ENCODE measurements around the gene ZMYND8.
"Not testable (repeated sequence)": the region's sequence is repeated elsewhere in the genome, so short reads cannot be mapped to it uniquely, and the experiment has no call there.

The ZMYND8 gene

GRCh38 chr20:47284373-47284772 is 72.1 kb downstream of the ZMYND8 start:
- Histone ChIP-seq H3K36me3 (ENCODE audit: insufficient read depth, insufficient read length, low read length) (peaks cover 95% of the 10 kb centered on the region), H3K27me3 (ENCODE audit: insufficient read depth, insufficient read length) (no peaks in the 10 kb centered on the region), H3K9me3 (ENCODE audit: insufficient read depth, low read length) (no peaks in the 10 kb centered on the region), H3K4me1 (ENCODE audit: insufficient read depth, insufficient read length) (no peaks in the 10 kb centered on the region), H3K9ac (ENCODE audit: insufficient read length, low read depth) (no peak overlapping the region), H3K4me3 (ENCODE audit: insufficient read length, low read depth) (no peak overlapping the region)
- DNase-seq (ENCODE audit: low read depth, low spot score), result no peak
- TF ChIP-seq SUZ12 (IDR thresholded peaks at IDR 0.05; ENCODE audit: extremely low read depth, insufficient read depth, insufficient read length), result no peak
- TF ChIP-seq ZNF274 (IDR thresholded peaks at IDR 0.05; ENCODE audit: low read depth, low read length), result no peak
- no peak for TF ChIP-seq YY1 (IDR thresholded peaks at IDR 0.05; ENCODE audit: insufficient read depth, insufficient read length)

- no peaks in the 10 kb centered on the region for H3K27me3 ChIP-seq (ENCODE audit: insufficient read depth, insufficient read length)
- H3K9ac ChIP-seq (ENCODE audit: insufficient read length, low read depth), result no peak overlapping the region
- H3K4me3 ChIP-seq (ENCODE audit: insufficient read length, low read depth), result no peak overlapping the region
- TF ChIP-seq SUZ12 (IDR thresholded peaks at IDR 0.05; ENCODE audit: extremely low read depth, insufficient read depth, insufficient read length) (no peak), YY1 (IDR thresholded peaks at IDR 0.05; ENCODE audit: insufficient read depth, insufficient read length) (no peak), ZNF274 (IDR thresholded peaks at IDR 0.05; ENCODE audit: low read depth, low read length) (no peak)
- peaks cover 94% of the 10 kb centered on the region for H3K36me3 ChIP-seq (ENCODE audit: insufficient read depth, insufficient read length, low read length)
- H3K4me1 ChIP-seq (ENCODE audit: insufficient read depth, insufficient read length), result peaks cover 4% of the 10 kb centered on the region
- no peaks in the 10 kb centered on the region for H3K9me3 ChIP-seq (ENCODE audit: insufficient read depth, low read length)
- no peak for DNase-seq (ENCODE audit: low read depth, low spot score)
Measured at GRCh38 chr20:47283411-47283810, 73.1 kb downstream of the ZMYND8 start.

- TF ChIP-seq ZNF274 (IDR thresholded peaks at IDR 0.05; ENCODE audit: low read depth, low read length) (no peak), YY1 (IDR thresholded peaks at IDR 0.05; ENCODE audit: insufficient read depth, insufficient read length) (no peak), SUZ12 (IDR thresholded peaks at IDR 0.05; ENCODE audit: extremely low read depth, insufficient read depth, insufficient read length) (no peak)
Measured at GRCh38 chr20:47282864-47283263, 73.6 kb downstream of the ZMYND8 start.

GRCh38 chr20:47281376-47281775 is 75.1 kb downstream of the ZMYND8 start:
- no peak for DNase-seq (ENCODE audit: low read depth, low spot score)
- Histone ChIP-seq H3K27me3 (ENCODE audit: insufficient read depth, insufficient read length) (no peaks in the 10 kb centered on the region), H3K4me3 (ENCODE audit: insufficient read length, low read depth) (no peak overlapping the region), H3K9ac (ENCODE audit: insufficient read length, low read depth) (no peak overlapping the region), H3K9me3 (ENCODE audit: insufficient read depth, low read length) (no peaks in the 10 kb centered on the region), H3K4me1 (ENCODE audit: insufficient read depth, insufficient read length) (peaks cover 4% of the 10 kb centered on the region), H3K36me3 (ENCODE audit: insufficient read depth, insufficient read length, low read length) (peaks cover 87% of the 10 kb centered on the region)
- TF ChIP-seq SUZ12 (IDR thresholded peaks at IDR 0.05; ENCODE audit: extremely low read depth, insufficient read depth, insufficient read length) (no peak), YY1 (IDR thresholded peaks at IDR 0.05; ENCODE audit: insufficient read depth, insufficient read length) (no peak), ZNF274 (IDR thresholded peaks at IDR 0.05; ENCODE audit: low read depth, low read length) (no peak)

More at GRCh38 chr20:47282864-47283263, 73.6 kb downstream of the ZMYND8 start:
- Histone ChIP-seq H3K4me3 (ENCODE audit: insufficient read length, low read depth) (no peak overlapping the region), H3K9me3 (ENCODE audit: insufficient read depth, low read length) (no peaks in the 10 kb centered on the region), H3K4me1 (ENCODE audit: insufficient read depth, insufficient read length) (peaks cover 4% of the 10 kb centered on the region), H3K27me3 (ENCODE audit: insufficient read depth, insufficient read length) (no peaks in the 10 kb centered on the region), H3K36me3 (ENCODE audit: insufficient read depth, insufficient read length, low read length) (peaks cover 95% of the 10 kb centered on the region), H3K9ac (ENCODE audit: insufficient read length, low read depth) (no peak overlapping the region)
- no peak for DNase-seq (ENCODE audit: low read depth, low spot score)

DNA sequence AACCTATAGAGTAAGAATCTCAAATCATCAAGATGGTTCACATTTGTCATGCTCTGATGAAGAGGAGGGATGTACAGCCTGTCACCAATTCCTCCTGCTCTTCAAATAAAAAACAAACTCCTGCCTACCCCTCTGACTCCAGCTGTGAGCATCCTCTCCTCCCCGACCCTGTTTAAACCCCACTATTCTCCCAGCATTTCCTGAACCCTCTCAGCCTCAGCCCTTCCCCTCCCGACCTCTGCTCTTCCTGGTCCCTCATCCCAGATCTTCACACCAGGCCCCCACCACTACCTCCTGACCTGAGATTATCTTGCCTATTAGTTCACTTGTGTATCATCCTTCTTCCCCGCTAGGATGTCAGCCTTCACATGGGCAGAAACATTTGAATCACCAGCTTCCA is 75.8 kb downstream of the ZMYND8 start:
- Histone ChIP-seq H3K27me3 (ENCODE audit: insufficient read depth, insufficient read length) (no peaks in the 10 kb centered on the region), H3K4me3 (ENCODE audit: insufficient read length, low read depth) (no peak overlapping the region), H3K4me1 (ENCODE audit: insufficient read depth, insufficient read length) (peaks cover 4% of the 10 kb centered on the region), H3K9me3 (ENCODE audit: insufficient read depth, low read length) (no peaks in the 10 kb centered on the region), H3K9ac (ENCODE audit: insufficient read length, low read depth) (no peak overlapping the region), H3K36me3 (ENCODE audit: insufficient read depth, insufficient read length, low read length) (peaks cover 88% of the 10 kb centered on the region)
- no peak for DNase-seq (ENCODE audit: low read depth, low spot score)
- no peak for TF ChIP-seq SUZ12 (IDR thresholded peaks at IDR 0.05; ENCODE audit: extremely low read depth, insufficient read depth, insufficient read length)
- no peak for TF ChIP-seq ZNF274 (IDR thresholded peaks at IDR 0.05; ENCODE audit: low read depth, low read length)
- TF ChIP-seq YY1 (IDR thresholded peaks at IDR 0.05; ENCODE audit: insufficient read depth, insufficient read length), result no peak

- TF ChIP-seq YY1 (IDR thresholded peaks at IDR 0.05; ENCODE audit: insufficient read depth, insufficient read length) (no peak), SUZ12 (IDR thresholded peaks at IDR 0.05; ENCODE audit: extremely low read depth, insufficient read depth, insufficient read length) (no peak), ZNF274 (IDR thresholded peaks at IDR 0.05; ENCODE audit: low read depth, low read length) (no peak)
- Histone ChIP-seq H3K36me3 (ENCODE audit: insufficient read depth, insufficient read length, low read length) (peaks cover 89% of the 10 kb centered on the region), H3K9me3 (ENCODE audit: insufficient read depth, low read length) (no peaks in the 10 kb centered on the region), H3K27me3 (ENCODE audit: insufficient read depth, insufficient read length) (no peaks in the 10 kb centered on the region), H3K4me1 (ENCODE audit: insufficient read depth, insufficient read length) (peaks cover 4% of the 10 kb centered on the region), H3K9ac (ENCODE audit: insufficient read length, low read depth) (no peak overlapping the region), H3K4me3 (ENCODE audit: insufficient read length, low read depth) (no peak overlapping the region)
- DNase-seq (ENCODE audit: low read depth, low spot score), result no peak
Measured at GRCh38 chr20:47280228-47280627, 76.3 kb downstream of the ZMYND8 start.

DNA sequence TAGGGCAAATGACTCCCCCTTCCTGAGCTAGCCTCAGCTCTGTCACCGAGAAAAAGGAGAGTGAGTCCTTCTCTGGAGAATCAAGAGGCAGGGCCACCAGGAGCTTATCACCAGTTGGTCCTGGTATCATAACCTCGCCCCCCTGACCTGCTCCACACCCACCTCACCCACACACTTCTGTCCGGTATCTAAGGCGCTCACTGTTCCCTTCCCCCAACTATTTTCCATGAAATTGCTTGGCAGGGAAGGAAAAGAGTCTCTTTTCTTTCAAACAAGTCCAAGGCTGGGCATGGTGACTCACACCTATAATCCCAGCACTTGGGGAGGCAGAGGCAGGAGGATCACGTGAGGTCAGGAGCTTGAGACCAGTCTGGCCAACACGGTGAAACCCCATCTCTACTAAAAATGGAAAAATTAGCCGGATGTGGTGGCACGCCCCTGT is 77.6 kb downstream of the ZMYND8 start:
- Histone ChIP-seq H3K4me1 (ENCODE audit: insufficient read depth, insufficient read length) (peaks cover 4% of the 10 kb centered on the region), H3K36me3 (ENCODE audit: insufficient read depth, insufficient read length, low read length) (peaks cover 82% of the 10 kb centered on the region), H3K9ac (ENCODE audit: insufficient read length, low read depth) (no peak overlapping the region), H3K4me3 (ENCODE audit: insufficient read length, low read depth) (no peak overlapping the region), H3K9me3 (ENCODE audit: insufficient read depth, low read length) (no peaks in the 10 kb centered on the region), H3K27me3 (ENCODE audit: insufficient read depth, insufficient read length) (no peaks in the 10 kb centered on the region)
- DNase-seq (ENCODE audit: low read depth, low spot score), result no peak
- TF ChIP-seq ZNF274 (IDR thresholded peaks at IDR 0.05; ENCODE audit: low read depth, low read length), result no peak
- no peak for TF ChIP-seq YY1 (IDR thresholded peaks at IDR 0.05; ENCODE audit: insufficient read depth, insufficient read length)
- no peak for TF ChIP-seq SUZ12 (IDR thresholded peaks at IDR 0.05; ENCODE audit: extremely low read depth, insufficient read depth, insufficient read length)

- not testable (repeated sequence) for H3K4me1 ChIP-seq (ENCODE audit: insufficient read depth, insufficient read length); H3K4me3 ChIP-seq (ENCODE audit: insufficient read length, low read depth); H3K9me3 ChIP-seq (ENCODE audit: insufficient read depth, low read length); DNase-seq (ENCODE audit: low read depth, low spot score); H3K27me3 ChIP-seq (ENCODE audit: insufficient read depth, insufficient read length); H3K9ac ChIP-seq (ENCODE audit: insufficient read length, low read depth)
- H3K36me3 ChIP-seq (ENCODE audit: insufficient read depth, insufficient read length, low read length), result peaks cover 73% of the 10 kb centered on the region
Measured at GRCh38 chr20:47277535-47277872, 79.0 kb downstream of the ZMYND8 start.

All from NT2/D1 (cell line).